H1 (cell line): ENCODE measurements around the gene TEKTIP1.

Source experiments
- CHD2 ChIP-seq: IDR thresholded peaks from 2 replicates; pipeline ENCODE4 v1.6.1; 2012; ENCODE audit warnings: low read length, improper control_type of control experiment
- CTCF ChIP-seq, 3 experiments: IDR thresholded peaks; 1 replicate in 2 of 3; 2 replicates in 1 of 3; pipeline versions ENCODE4 v1.5.1 to v1.6.1; 2011; ENCODE audit warnings: low read length in 3 of 3, mild to moderate bottlenecking in 3 of 3, inconsistent platforms in 2 of 3, low read depth in 1 of 3, moderate library complexity in 1 of 3; ENCODE audit not compliant: insufficient read depth in 1 of 3; ENCODE audit errors: control extremely low read depth in 1 of 3
- EZH2 ChIP-seq: fragments of 200-600 bp; sonication (generic); IDR thresholded peaks from 2 replicates; pipeline ENCODE4 v1.7.1; 2012; ENCODE audit warnings: low read depth, mild to moderate bottlenecking, moderate library complexity, low read length, inconsistent platforms; ENCODE audit not compliant: severe bottlenecking
- HDAC2 ChIP-seq, 2 experiments: fragments of 300-600 bp in 1 of 2; sonication (generic) in 1 of 2; IDR thresholded peaks; 2 replicates each; pipeline ENCODE4 v1.6.1; 2011 to 2012; ENCODE audit warnings: low read depth in 2 of 2, low read length in 2 of 2, mild to moderate bottlenecking in 2 of 2, moderate library complexity in 2 of 2, borderline replicate concordance in 1 of 2, inconsistent platforms in 1 of 2
- JUND ChIP-seq: IDR thresholded peaks from 2 replicates; pipeline ENCODE4 v1.6.1; 2011; ENCODE audit warnings: mild to moderate bottlenecking, improper control_type of control experiment, low read length
- TAF7 ChIP-seq: optimal IDR thresholded peaks from 2 replicates; pipeline ENCODE3; 2011; ENCODE audit warnings: low read depth, mild to moderate bottlenecking, inconsistent platforms, low read length, moderate library complexity, borderline replicate concordance

GRCh38 chr19:3589949-3590348, 51.0 kb downstream of the TEKTIP1 start:
- no peak for TF ChIP-seq TAF7
- TF ChIP-seq HDAC2 (IDR thresholded peaks at IDR 0.05; ENCODE audit: borderline replicate concordance in 1 of 2, low read depth in 2 of 2, low read length in 2 of 2): no peak
- no peak for TF ChIP-seq CHD2
- TF ChIP-seq CTCF (IDR thresholded peaks at IDR 0.05; ENCODE audit: control extremely low read depth in 1 of 3, insufficient read depth in 1 of 3, low read depth in 1 of 3, low read length in 3 of 3): no peak
- TF ChIP-seq EZH2: no peak
- no peak for TF ChIP-seq JUND
